K562 (cell line): Measurements from ENCODE around the gene CNPPD1. TPM values are rescaled to one million over a fixed set of nuclear protein-coding genes. Genes with fewer than 3 reads are reported as not detected.
A peak's percentile ranks its signal among the peaks of the same experiment; 100 is the strongest.

Source experiments
- ATAC-seq: fragments of 200-7000 bp; cut with Tn5 transposase; 3 replicates; pipeline ENCODE4 v1.9.1; 2020; ENCODE audit warnings: moderate library complexity
- BruUV-seq: library from RNA; stranded (reverse); fragments of 400-500 nt; replicated peaks from 2 replicates; lab custom pipeline; 2021; lab: Mats Ljungman, UMichigan
- CTCF ChIA-PET: fragments of 300-600 bp; formaldehyde crosslinking; extraction: SDS; loops from one replicate; lab custom pipeline; 2021; ENCODE audit warnings: low intra/inter-chr PET ratio; lab: Yijun Ruan, JAX
- POLR2A ChIA-PET: fragments of 300-600, 350-650 bp; sonication (Branson Sonifier 250); formaldehyde crosslinking; extraction: SDS; loops from one replicate; lab custom pipeline; 2021; ENCODE audit warnings: antibody characterized with exemption, inconsistent platforms; lab: Yijun Ruan, JAX
- DNase-seq, 4 experiments: peaks; one replicate each; pipeline versions ENCODE4 v3.0.0 to v3.0.0-alpha.2; 2011 to 2018; ENCODE audit warnings: low spot score in 3 of 4, mixed read lengths in 3 of 4; ENCODE audit errors: extremely low read depth in 1 of 4
- FAIRE-seq: peaks from 2 replicates; lab custom pipeline; 2011; peaks lifted over from hg19 to GRCh38; lab: Jason Lieb, UNC
- H2AFZ ChIP-seq: 2 replicates; pipeline ENCODE4 v1.6.0; 2011; ENCODE audit warnings: low read depth, low read length, control low read depth, inconsistent platforms
- H3K27ac ChIP-seq: fragments of 200-600 bp; 3 replicates; pipeline ENCODE4 v1.8.0; 2011; ENCODE audit warnings: low read depth, mild to moderate bottlenecking, control low read depth, inconsistent platforms, low read length, moderate library complexity, mixed read lengths; ENCODE audit errors: extremely low read depth
- H3K27me3 ChIP-seq, 2 experiments: fragments of 300-600 bp in 1 of 2; 2 replicates in 1 of 2; 3 replicates in 1 of 2; pipeline versions ENCODE4 v1.6.0 to v1.8.0; 2011; ENCODE audit warnings: inconsistent platforms in 2 of 2, low read length in 2 of 2, mild to moderate bottlenecking in 1 of 2, mixed read lengths in 1 of 2, moderate library complexity in 1 of 2; ENCODE audit not compliant: control insufficient read depth in 2 of 2, insufficient read depth in 2 of 2
- H3K36me3 ChIP-seq: fragments of 300-600 bp; 3 replicates; pipeline ENCODE4 v1.8.0; 2011; ENCODE audit warnings: mild to moderate bottlenecking, low read length, inconsistent platforms; ENCODE audit not compliant: control insufficient read depth, insufficient read depth
- H3K4me1 ChIP-seq, 2 experiments: fragments of 200-600 bp in 1 of 2; replicated peaks in 1 of 2; 2 replicates in 1 of 2; 3 replicates in 1 of 2; pipeline versions ENCODE4 v1.5.1 to v1.8.0; 2011; ENCODE audit warnings: inconsistent platforms in 2 of 2, low read length in 2 of 2, mild to moderate bottlenecking in 1 of 2, mixed read lengths in 1 of 2, moderate library complexity in 1 of 2; ENCODE audit not compliant: control insufficient read depth in 2 of 2, insufficient read depth in 2 of 2
- H3K4me2 ChIP-seq: 2 replicates; pipeline ENCODE4 v1.6.1; 2011; ENCODE audit warnings: low read length, control low read depth, inconsistent platforms, mixed read lengths; ENCODE audit not compliant: insufficient read depth
- H3K4me3 ChIP-seq: fragments of 200-600 bp; sonication (generic), shearing (Covaris generic); 2 replicates; pipeline ENCODE4 v1.5.1; 2016; ENCODE audit warnings: control low read depth, inconsistent platforms
- H3K79me2 ChIP-seq: fragments of 200-600 bp; 3 replicates; pipeline ENCODE4 v1.8.0; 2011; ENCODE audit warnings: low read length, inconsistent platforms; ENCODE audit not compliant: control insufficient read depth, insufficient read depth
- H3K9ac ChIP-seq, 2 experiments: 2 replicates each; pipeline versions ENCODE4 v1.6.0 to v1.6.1; 2011; ENCODE audit warnings: low read depth in 2 of 2, low read length in 2 of 2, control low read depth in 1 of 2, inconsistent platforms in 1 of 2, mild to moderate bottlenecking in 1 of 2, mixed read lengths in 1 of 2; ENCODE audit not compliant: insufficient read depth in 1 of 2
- H3K9me1 ChIP-seq: one replicate; pipeline ENCODE4 v1.6.0; 2011; ENCODE audit warnings: inconsistent platforms, mild to moderate bottlenecking, low read length, moderate library complexity; ENCODE audit not compliant: control insufficient read depth, insufficient read depth
- H3K9me3 ChIP-seq: replicated peaks from 2 replicates; pipeline ENCODE4 v1.5.1; 2011; ENCODE audit warnings: low read depth, low read length, inconsistent platforms; ENCODE audit not compliant: control insufficient read depth, insufficient read depth
- H4K20me1 ChIP-seq: replicated peaks from 2 replicates; pipeline ENCODE4 v1.6.1; 2011; ENCODE audit warnings: low read length, inconsistent platforms, mixed read lengths; ENCODE audit not compliant: control insufficient read depth, insufficient read depth
- BHLHE40 ChIP-seq: IDR thresholded peaks from 2 replicates; pipeline ENCODE4 v1.6.1; 2011; ENCODE audit warnings: low read length, improper control_type of control experiment
- CBFA2T2 ChIP-seq: fragments of 450-650 bp; conservative IDR thresholded peaks from 2 replicates; pipeline ENCODE4 v1.6.1; 2017; ENCODE audit warnings: mild to moderate bottlenecking
- CBFA2T3 ChIP-seq: fragments of 450-650 bp; IDR thresholded peaks from 2 replicates; pipeline ENCODE4 v1.6.1; 2017
- CCNT2 ChIP-seq: IDR thresholded peaks from 2 replicates; pipeline ENCODE4 v1.6.1; 2011; ENCODE audit warnings: borderline replicate concordance, low read depth, mild to moderate bottlenecking, moderate library complexity, mixed read lengths, low read length; ENCODE audit not compliant: insufficient read length; ENCODE audit errors: extremely low read depth
- CXXC5 ChIP-seq: fragments of 250-450 bp; sonication (Bioruptor Pico); IDR thresholded peaks from 2 replicates; pipeline ENCODE4 v1.8.0; 2022; ENCODE audit warnings: inconsistent platforms, mild to moderate bottlenecking, moderate library complexity
- E2F6 ChIP-seq, 2 experiments: IDR thresholded peaks; 2 replicates each; pipeline ENCODE4 v1.6.1; 2011; ENCODE audit warnings: borderline replicate concordance in 1 of 2, control low read depth in 1 of 2, low read depth in 1 of 2, low read length in 1 of 2, mild to moderate bottlenecking in 1 of 2, mixed read lengths in 1 of 2, moderate library complexity in 1 of 2; ENCODE audit not compliant: insufficient read depth in 1 of 2, insufficient read length in 1 of 2, poor library complexity in 1 of 2, severe bottlenecking in 1 of 2; ENCODE audit errors: extremely low read depth in 1 of 2
- FOXP1 ChIP-seq: sonication (generic); formaldehyde crosslinking; IDR thresholded peaks from 2 replicates; pipeline ENCODE4 v1.8.0; 2022; ENCODE audit warnings: mild to moderate bottlenecking, missing genetic modification reagents
- KLF16 ChIP-seq: IDR thresholded peaks from 2 replicates; pipeline ENCODE4 v1.6.1; 2016; ENCODE audit warnings: antibody characterized with exemption
- MED1 ChIP-seq: sonication (generic); formaldehyde crosslinking; IDR thresholded peaks from 2 replicates; pipeline ENCODE4 v1.8.1; 2023; ENCODE audit warnings: missing genetic modification reagents, borderline replicate concordance
- PRDM10 ChIP-seq: fragments of 450-650 bp; IDR thresholded peaks from 2 replicates; pipeline ENCODE4 v1.6.1; 2018; ENCODE audit not compliant: partially characterized antibody
- RCOR1 ChIP-seq, 2 experiments: IDR thresholded peaks; 2 replicates each; pipeline ENCODE4 v1.6.1; 2012; ENCODE audit warnings: low read depth in 2 of 2, low read length in 2 of 2, borderline replicate concordance in 1 of 2, improper control_type of control experiment in 1 of 2
- TCF3 ChIP-seq: sonication (generic); formaldehyde crosslinking; IDR thresholded peaks from 2 replicates; pipeline ENCODE4 v1.4.0; 2020; ENCODE audit warnings: mild to moderate bottlenecking, missing genetic modification reagents
- WHSC1 ChIP-seq: IDR thresholded peaks from one replicate; pipeline ENCODE4 v1.6.1; 2012; ENCODE audit warnings: low read length, control low read depth, inconsistent platforms
- ZFP1 ChIP-seq: fragments of 450-650 bp; formaldehyde crosslinking; IDR thresholded peaks from 2 replicates; pipeline ENCODE4 v1.4.0; 2020; ENCODE audit warnings: mild to moderate bottlenecking, mixed read lengths
- ZNF583 ChIP-seq: fragments of 250-450 bp; sonication (Bioruptor Pico); IDR thresholded peaks from 2 replicates; pipeline ENCODE4 v1.4.0; 2020
- ZNF584 ChIP-seq: fragments of 200-800 bp; sonication (Bioruptor generic); IDR thresholded peaks from 2 replicates; pipeline ENCODE4 v1.6.1; 2016; ENCODE audit warnings: low read depth, mild to moderate bottlenecking, missing genetic modification characterization, missing compliant biosample characterization
- WGBS: fragments of 100-300 bp; shearing (Covaris generic); methylation state at CpG from one replicate; pipeline ENCODE4 v1.1.6; 2016; ENCODE audit warnings: low coverage, mixed read lengths; ENCODE audit not compliant: insufficient coverage; ENCODE audit errors: missing lambda C conversion rate; 5-methylcytosine and 5-hydroxymethylcytosine counted together
- in situ Hi-C: fragments of 300-500 bp; cut with MboI; formaldehyde crosslinking; loops from 4 replicates; pipeline ENCODE4 v1.15.0; 2018; ENCODE audit warnings: inconsistent platforms, mixed read lengths
- intact Hi-C: fragments of 100-400 bp; cut with micrococcal nuclease; formaldehyde crosslinking; loops from 2 replicates; pipeline ENCODE4 v1.14.2; 2022
- polyA plus RNA-seq, 8 experiments: library from polyadenylated mRNA; depleted of rRNA in 4 of 8; stranded (reverse) in 5 of 8; unstranded in 3 of 8; fragments of >200 nt; fragmentation: Nextera tagmentation in 2 of 8; fragmentation: Illumina TruSeq in 1 of 8; extraction: Ambion mirVana in 2 of 8; extraction: Trizol in 1 of 8; gene quantifications; 2 replicates each; pipeline versions ENCODE4 v1.2.1 to v1.2.3, GENCODE V29; 2011 to 2014; ENCODE audit warnings: inconsistent platforms in 1 of 8, missing spikeins in 1 of 8
- total RNA-seq, 7 experiments: library from RNA; depleted of rRNA in 6 of 7; stranded (reverse); fragments of >200 nt in 6 of 7; fragmentation: Illumina TruSeq in 2 of 7; extraction: Trizol in 2 of 7; gene quantifications; 2 replicates each; pipeline versions ENCODE4 v1.2.1 to v1.2.3, GENCODE V29; 2011 to 2021; ENCODE audit warnings: low replicate concordance in 1 of 7

CNPPD1 gene
- total and polyA plus RNA-seq, 9 of the 15 experiments (the other 6 are each of a cell fraction or from before 2014, with no cell fraction given), result 9.9 to 53.5 (median 27.0) TPM

- TF ChIP-seq CCNT2 (no peak), ZFP1 (CRISPR knock-in tag) (no peak), MED1 (CRISPR knock-in tag) (no peak), WHSC1 (no peak), ZNF583 (CRISPR knock-in tag) (no peak), FOXP1 (CRISPR knock-in tag) (no peak), ZNF584 (CRISPR knock-in tag) (no peak)
Observed at GRCh38 chr2:219129589-219129988, 47.1 kb downstream of the CNPPD1 start (continued).

GRCh38 chr2:219128396-219128795 is 48.3 kb downstream of the CNPPD1 start:
- intact Hi-C loops, result no loop called here
- POLR2A ChIA-PET, result no interaction called here
- TF ChIP-seq PRDM10 (peak; percentile 80), CXXC5 (0 out of 2 replicates have a peak, but pooled peaks have one; percentile 15), E2F6 (IDR thresholded peaks at IDR 0.05; ENCODE audit: borderline replicate concordance in 1 of 2, extremely low read depth in 1 of 2, insufficient read depth in 1 of 2, insufficient read length in 1 of 2, low read depth in 1 of 2, low read length in 1 of 2, poor library complexity in 1 of 2, severe bottlenecking in 1 of 2) (peak in 1 of 2 experiments; percentile 49), CBFA2T2 (peak; percentile 45), FOXP1 (CRISPR knock-in tag) (no peak), TCF3 (CRISPR knock-in tag) (peak; percentile 40), CBFA2T3 (peak; percentile 70), KLF16 (0 out of 2 replicates have a peak, but pooled peaks have one; percentile 19), RCOR1 (IDR thresholded peaks at IDR 0.05; ENCODE audit: borderline replicate concordance in 1 of 2, low read depth in 2 of 2, low read length in 2 of 2) (0 out of 4 replicates have a peak, but pooled peaks of 1 of the 2 experiments have one; percentile 28), BHLHE40 (peak; percentile 73; the same call in 1 of the 2 replicates)

More at GRCh38 chr2:219128396-219128795, 48.3 kb downstream of the CNPPD1 start:
- ATAC-seq (peak; percentile 37), FAIRE-seq (no peak), DNase-seq (peak; percentile 16 to 67 (median 29))
- CTCF ChIA-PET, result no interaction called here
- Histone ChIP-seq H3K4me1 (peaks cover 21 to 35% of the 10 kb centered on the region in 2 experiments), H3K9me3 (no peaks in the 10 kb centered on the region), H3K79me2 (no peaks in the 10 kb centered on the region), H3K4me3 (no peak overlapping the region), H3K36me3 (no peaks in the 10 kb centered on the region), H3K27ac (no peak overlapping the region), H4K20me1 (no peaks in the 10 kb centered on the region), H2AFZ (no peak overlapping the region), H3K9ac (no peak overlapping the region), H3K4me2 (peak overlapping the region; percentile 30), H3K9me1 (peaks cover 3% of the 10 kb centered on the region), H3K27me3 (no peaks in the 10 kb centered on the region)
- BruUV-seq, result no TSS peak
- in situ Hi-C loops, result no loop called here
- 0% methylated on average over 7 of the region's 7 CpGs for WGBS
